ENCODE data around the gene CDH13. TPM values are rescaled to one million over a fixed set of nuclear protein-coding genes. Genes with fewer than 3 reads are reported as not detected.

CDH13 gene
- total RNA-seq, 1 donor from 2014 or later = 20.9 TPM

- Histone ChIP-seq H3K9ac (ENCODE audit: low read depth in 1 of 3, low read length in 3 of 3) (no peak overlapping the region), H3K9me3 (ENCODE audit: control insufficient read depth in 3 of 3, low read length in 3 of 3) (no peaks in the 10 kb centered on the region)
These were observed 206.7 kb downstream of the CDH13 start for GRCh38 chr16:82833378-82833993.

GRCh38 chr16:82834151-82834815 is 207.5 kb downstream of the CDH13 start:
- no peak overlapping the region for H3K9ac ChIP-seq (ENCODE audit: low read depth in 1 of 3, low read length in 3 of 3)
- H3K4me1 ChIP-seq (ENCODE audit: control insufficient read depth in 3 of 3, insufficient read depth in 3 of 3, low read length in 3 of 3) = no peaks in the 10 kb centered on the region
- H3K9me3 ChIP-seq (ENCODE audit: control insufficient read depth in 3 of 3, low read length in 3 of 3) = no peaks in the 10 kb centered on the region
- H3K4me3 ChIP-seq (ENCODE audit: low read length in 3 of 3) = no peak overlapping the region
- H3K36me3 ChIP-seq (ENCODE audit: control insufficient read depth in 3 of 3, insufficient read depth in 3 of 3, low read length in 3 of 3) = no peaks in the 10 kb centered on the region
- no peaks in the 10 kb centered on the region for H3K27me3 ChIP-seq (ENCODE audit: control insufficient read depth in 3 of 3, insufficient read depth in 3 of 3, low read length in 3 of 3)
- no peak overlapping the region for H3K27ac ChIP-seq (ENCODE audit: low read depth, low read length)

More at GRCh38 chr16:82833378-82833993, 206.7 kb downstream of the CDH13 start:
- Histone ChIP-seq H3K36me3 (ENCODE audit: control insufficient read depth in 3 of 3, insufficient read depth in 3 of 3, low read length in 3 of 3) (no peaks in the 10 kb centered on the region), H3K4me1 (ENCODE audit: control insufficient read depth in 3 of 3, insufficient read depth in 3 of 3, low read length in 3 of 3) (no peaks in the 10 kb centered on the region), H3K4me3 (ENCODE audit: low read length in 3 of 3) (no peak overlapping the region), H3K27ac (ENCODE audit: low read depth, low read length) (no peak overlapping the region), H3K27me3 (ENCODE audit: control insufficient read depth in 3 of 3, insufficient read depth in 3 of 3, low read length in 3 of 3) (no peaks in the 10 kb centered on the region)

DNA sequence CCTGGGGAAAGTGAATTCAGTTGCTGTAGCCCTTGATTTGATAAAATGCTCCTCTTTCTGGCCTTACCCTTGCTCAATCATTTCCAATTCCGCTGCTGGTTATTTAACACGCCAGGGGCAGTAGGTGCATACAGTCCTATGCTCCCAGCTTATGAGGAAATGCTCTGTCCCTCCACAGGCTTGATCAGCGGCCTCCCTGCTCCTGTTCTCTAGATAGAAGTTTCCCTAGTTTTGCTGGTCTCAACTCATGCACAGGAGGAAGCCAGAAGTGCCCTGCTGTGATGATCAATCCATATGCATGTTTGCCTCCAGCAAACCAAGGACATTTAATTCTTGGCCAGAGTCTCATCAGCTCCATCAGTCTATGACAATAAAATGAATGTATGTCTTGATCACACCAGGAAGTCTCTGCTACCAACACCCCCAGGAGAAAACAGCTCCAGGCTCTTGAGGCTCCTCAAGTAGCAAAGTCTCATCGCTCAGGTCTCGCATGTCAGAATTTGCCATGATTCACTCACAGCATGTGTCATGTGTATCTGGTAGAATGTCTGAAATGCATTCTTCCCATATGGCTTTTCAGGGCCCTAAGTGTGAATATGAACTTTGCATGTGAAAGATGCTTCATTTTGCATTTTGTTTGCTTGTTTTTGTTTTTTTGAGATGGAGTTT is 208.9 kb downstream of the CDH13 start:
- H3K9ac ChIP-seq (ENCODE audit: low read depth in 1 of 3, low read length in 3 of 3) = no peak overlapping the region
- no peaks in the 10 kb centered on the region for H3K36me3 ChIP-seq (ENCODE audit: control insufficient read depth in 3 of 3, insufficient read depth in 3 of 3, low read length in 3 of 3)
- no peak overlapping the region for H3K4me3 ChIP-seq (ENCODE audit: low read length in 3 of 3)
- no peaks in the 10 kb centered on the region for H3K27me3 ChIP-seq (ENCODE audit: control insufficient read depth in 3 of 3, insufficient read depth in 3 of 3, low read length in 3 of 3)
- no peak overlapping the region for H3K27ac ChIP-seq (ENCODE audit: low read depth, low read length)
- no peaks in the 10 kb centered on the region for H3K4me1 ChIP-seq (ENCODE audit: control insufficient read depth in 3 of 3, insufficient read depth in 3 of 3, low read length in 3 of 3)
- H3K9me3 ChIP-seq (ENCODE audit: control insufficient read depth in 3 of 3, low read length in 3 of 3) = no peaks in the 10 kb centered on the region

DNA sequence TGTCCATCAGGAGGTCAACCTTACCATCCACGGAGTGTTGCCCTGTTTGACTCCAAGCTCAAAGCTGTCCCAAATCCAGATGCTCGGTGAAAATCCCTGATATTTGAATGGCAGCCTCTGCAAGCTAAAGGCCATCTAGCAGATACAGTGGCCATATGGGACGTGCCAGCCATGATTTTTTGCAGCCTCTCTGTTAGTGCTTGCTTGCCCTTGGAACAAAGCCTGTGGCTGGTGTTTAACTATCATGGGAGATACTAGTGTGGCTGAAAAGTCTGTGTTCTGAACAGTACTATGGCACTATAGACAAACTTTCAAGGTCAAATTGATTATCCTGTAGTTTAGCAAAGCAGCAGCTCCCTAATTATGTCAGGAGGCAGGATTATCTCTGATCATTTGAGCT is 214.3 kb downstream of the CDH13 start:
- no peaks in the 10 kb centered on the region for H3K27me3 ChIP-seq (ENCODE audit: control insufficient read depth in 3 of 3, insufficient read depth in 3 of 3, low read length in 3 of 3)

DNA sequence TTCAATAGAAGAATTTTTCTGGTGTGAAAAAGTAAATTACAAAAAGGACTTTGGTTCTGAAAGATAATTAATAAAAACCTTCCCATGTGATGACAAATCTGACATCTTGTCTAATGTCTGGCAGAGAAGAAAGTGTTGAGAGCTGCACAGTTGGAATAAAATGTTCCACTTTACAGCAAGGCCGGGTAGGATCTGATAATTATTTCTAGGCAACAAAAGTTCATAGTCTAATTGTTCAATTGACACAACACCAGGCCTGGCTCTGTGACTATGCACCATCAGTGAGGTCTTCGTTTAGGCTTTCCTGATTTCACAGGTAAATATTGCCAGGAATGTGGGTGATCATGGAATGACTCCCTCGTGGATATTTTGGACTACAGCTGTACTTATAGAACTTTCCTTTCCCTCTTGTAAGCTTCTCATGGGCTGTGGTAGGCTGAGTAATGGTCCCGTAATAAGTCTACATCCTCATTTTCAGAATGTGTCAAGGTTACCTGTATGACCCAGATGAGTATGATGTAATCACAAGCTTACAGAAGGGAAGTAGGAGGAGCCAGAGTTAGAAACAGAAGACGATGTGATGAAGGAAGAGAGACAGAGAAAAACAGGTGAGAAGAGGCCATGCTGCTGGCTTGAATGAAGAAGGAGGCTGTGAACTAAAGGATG is 217.0 kb downstream of the CDH13 start:
- H3K27ac ChIP-seq (ENCODE audit: low read depth, low read length) = no peak overlapping the region
- no peaks in the 10 kb centered on the region for H3K36me3 ChIP-seq (ENCODE audit: control insufficient read depth in 3 of 3, insufficient read depth in 3 of 3, low read length in 3 of 3)
- H3K4me1 ChIP-seq (ENCODE audit: control insufficient read depth in 3 of 3, insufficient read depth in 3 of 3, low read length in 3 of 3) = no peaks in the 10 kb centered on the region
- no peaks in the 10 kb centered on the region for H3K9me3 ChIP-seq (ENCODE audit: control insufficient read depth in 3 of 3, low read length in 3 of 3)
- no peak overlapping the region for H3K4me3 ChIP-seq (ENCODE audit: low read length in 3 of 3)
- no peaks in the 10 kb centered on the region for H3K27me3 ChIP-seq (ENCODE audit: control insufficient read depth in 3 of 3, insufficient read depth in 3 of 3, low read length in 3 of 3)
- no peak overlapping the region for H3K9ac ChIP-seq (ENCODE audit: low read depth in 1 of 3, low read length in 3 of 3)

More for the DNA sequence above, 214.3 kb downstream of the CDH13 start:
- no peak overlapping the region for H3K27ac ChIP-seq (ENCODE audit: low read depth, low read length)
- H3K9me3 ChIP-seq (ENCODE audit: control insufficient read depth in 3 of 3, low read length in 3 of 3) = no peaks in the 10 kb centered on the region
- H3K9ac ChIP-seq (ENCODE audit: low read depth in 1 of 3, low read length in 3 of 3) = no peak overlapping the region
- no peak overlapping the region for H3K4me3 ChIP-seq (ENCODE audit: low read length in 3 of 3)
- no peaks in the 10 kb centered on the region for H3K4me1 ChIP-seq (ENCODE audit: control insufficient read depth in 3 of 3, insufficient read depth in 3 of 3, low read length in 3 of 3)
- no peaks in the 10 kb centered on the region for H3K36me3 ChIP-seq (ENCODE audit: control insufficient read depth in 3 of 3, insufficient read depth in 3 of 3, low read length in 3 of 3)

DNA sequence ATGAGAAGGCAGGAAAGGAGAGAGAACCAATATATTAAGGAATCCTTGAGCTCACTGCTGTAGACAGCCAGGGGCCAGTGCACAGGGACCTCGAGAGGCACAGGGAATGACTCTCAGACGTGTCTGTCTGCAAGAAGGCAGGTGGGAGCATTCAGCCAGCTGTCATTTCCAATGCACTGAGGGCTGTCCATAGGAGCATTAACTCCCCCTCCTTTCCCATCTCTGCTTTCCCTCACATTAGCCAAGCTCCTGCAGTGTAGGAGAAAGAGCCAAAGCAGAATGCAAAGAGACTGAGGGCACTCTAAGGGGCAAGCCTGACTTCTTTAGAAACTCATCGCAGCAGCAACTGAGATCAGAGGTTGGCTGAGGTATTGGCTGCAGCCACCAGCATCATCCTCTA is 218.3 kb downstream of the CDH13 start:
- Histone ChIP-seq H3K4me3 (ENCODE audit: low read length in 3 of 3) (no peak overlapping the region), H3K27me3 (ENCODE audit: control insufficient read depth in 3 of 3, insufficient read depth in 3 of 3, low read length in 3 of 3) (no peaks in the 10 kb centered on the region), H3K9me3 (ENCODE audit: control insufficient read depth in 3 of 3, low read length in 3 of 3) (no peaks in the 10 kb centered on the region), H3K4me1 (ENCODE audit: control insufficient read depth in 3 of 3, insufficient read depth in 3 of 3, low read length in 3 of 3) (no peaks in the 10 kb centered on the region), H3K9ac (ENCODE audit: low read depth in 1 of 3, low read length in 3 of 3) (no peak overlapping the region), H3K27ac (ENCODE audit: low read depth, low read length) (no peak overlapping the region), H3K36me3 (ENCODE audit: control insufficient read depth in 3 of 3, insufficient read depth in 3 of 3, low read length in 3 of 3) (no peaks in the 10 kb centered on the region)

DNA sequence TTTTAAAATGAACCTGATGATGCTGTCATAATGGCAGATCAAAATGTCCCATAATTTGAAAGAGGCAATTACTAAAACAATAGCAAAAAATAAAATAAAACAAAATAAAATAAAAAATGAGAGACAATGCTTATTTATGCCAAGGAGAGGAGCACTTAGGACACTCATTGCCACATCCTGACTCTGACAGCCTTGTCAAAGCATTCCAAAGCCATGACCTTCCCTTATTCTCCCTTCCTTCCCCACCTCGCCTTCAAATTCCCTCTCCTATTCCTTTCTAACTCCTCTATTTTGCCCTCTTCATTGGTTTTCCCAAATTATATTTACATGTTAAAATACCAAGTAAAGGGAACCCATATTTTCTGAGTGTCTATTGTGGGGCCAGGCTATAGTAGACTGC is 220.0 kb downstream of the CDH13 start:
- Histone ChIP-seq H3K9me3 (ENCODE audit: control insufficient read depth in 3 of 3, low read length in 3 of 3) (no peaks in the 10 kb centered on the region), H3K27me3 (ENCODE audit: control insufficient read depth in 3 of 3, insufficient read depth in 3 of 3, low read length in 3 of 3) (no peaks in the 10 kb centered on the region), H3K36me3 (ENCODE audit: control insufficient read depth in 3 of 3, insufficient read depth in 3 of 3, low read length in 3 of 3) (no peaks in the 10 kb centered on the region), H3K4me1 (ENCODE audit: control insufficient read depth in 3 of 3, insufficient read depth in 3 of 3, low read length in 3 of 3) (peaks cover 0 to 3% (median 0%) of the 10 kb centered on the region in 3 donors), H3K4me3 (ENCODE audit: low read length in 3 of 3) (no peak overlapping the region), H3K9ac (ENCODE audit: low read depth in 1 of 3, low read length in 3 of 3) (no peak overlapping the region), H3K27ac (ENCODE audit: low read depth, low read length) (no peak overlapping the region)

DNA sequence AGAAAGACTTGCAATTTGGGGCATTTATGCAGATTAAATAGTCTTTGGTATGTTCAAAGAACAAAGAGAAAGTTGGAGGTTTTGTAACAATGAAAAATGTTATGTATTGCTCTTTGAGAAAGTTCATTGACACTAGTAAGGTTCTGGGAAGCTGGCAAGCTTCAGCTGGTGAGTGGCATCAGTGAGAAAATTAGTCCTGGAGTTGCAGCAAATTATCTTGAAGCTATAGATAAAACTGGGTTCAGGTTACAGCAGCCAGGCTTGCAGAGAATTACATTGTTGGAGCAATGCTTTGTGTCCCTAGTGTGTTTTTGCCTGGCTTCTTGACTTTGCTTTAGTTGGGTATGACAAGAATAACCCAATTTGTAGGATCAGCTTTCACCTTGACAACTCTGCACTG is 221.2 kb downstream of the CDH13 start:
- no peaks in the 10 kb centered on the region for H3K36me3 ChIP-seq (ENCODE audit: control insufficient read depth in 3 of 3, insufficient read depth in 3 of 3, low read length in 3 of 3)
- peaks cover 0 to 3% (median 0%) of the 10 kb centered on the region in 3 donors for H3K4me1 ChIP-seq (ENCODE audit: control insufficient read depth in 3 of 3, insufficient read depth in 3 of 3, low read length in 3 of 3)
- no peak overlapping the region for H3K9ac ChIP-seq (ENCODE audit: low read depth in 1 of 3, low read length in 3 of 3)
- H3K27me3 ChIP-seq (ENCODE audit: control insufficient read depth in 3 of 3, insufficient read depth in 3 of 3, low read length in 3 of 3) = no peaks in the 10 kb centered on the region
- H3K4me3 ChIP-seq (ENCODE audit: low read length in 3 of 3) = no peak overlapping the region
- H3K27ac ChIP-seq (ENCODE audit: low read depth, low read length) = no peak overlapping the region
- H3K9me3 ChIP-seq (ENCODE audit: control insufficient read depth in 3 of 3, low read length in 3 of 3) = no peaks in the 10 kb centered on the region

DNA sequence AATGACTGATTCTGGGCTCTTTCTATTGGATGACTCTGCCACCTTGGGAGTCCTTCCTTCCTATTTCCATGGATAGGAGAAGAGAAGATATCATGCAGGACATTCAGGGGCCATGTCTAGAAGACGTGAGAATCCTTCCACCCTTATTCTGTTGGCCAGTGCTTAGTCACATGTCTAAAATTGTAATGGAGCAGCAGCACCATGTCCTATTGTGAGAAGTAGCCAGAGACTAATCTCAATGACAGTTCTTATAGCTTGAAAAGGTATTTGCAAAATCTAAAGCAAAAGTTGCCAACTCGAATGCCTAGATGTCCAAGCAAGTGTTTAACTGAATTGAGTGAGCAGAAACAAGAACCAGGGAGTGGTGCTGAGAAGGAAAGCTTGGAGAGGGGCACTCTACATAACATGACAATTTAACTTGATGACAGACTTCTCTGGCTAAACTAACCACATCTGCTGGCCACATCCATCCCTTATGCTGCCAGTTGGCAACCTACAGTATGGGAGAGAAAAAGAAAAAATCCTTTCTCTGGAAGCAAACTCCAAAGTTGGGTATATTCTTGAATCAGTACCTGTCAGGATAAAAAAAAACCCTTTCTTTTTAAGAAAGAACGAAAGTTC is 225.7 kb downstream of the CDH13 start:
- Histone ChIP-seq H3K36me3 (ENCODE audit: control insufficient read depth in 3 of 3, insufficient read depth in 3 of 3, low read length in 3 of 3) (no peaks in the 10 kb centered on the region), H3K27me3 (ENCODE audit: control insufficient read depth in 3 of 3, insufficient read depth in 3 of 3, low read length in 3 of 3) (no peaks in the 10 kb centered on the region), H3K9me3 (ENCODE audit: control insufficient read depth in 3 of 3, low read length in 3 of 3) (no peaks in the 10 kb centered on the region), H3K4me3 (ENCODE audit: low read length in 3 of 3) (no peak overlapping the region), H3K27ac (ENCODE audit: low read depth, low read length) (no peak overlapping the region), H3K9ac (ENCODE audit: low read depth in 1 of 3, low read length in 3 of 3) (no peak overlapping the region), H3K4me1 (ENCODE audit: control insufficient read depth in 3 of 3, insufficient read depth in 3 of 3, low read length in 3 of 3) (peaks cover 0 to 6% (median 0%) of the 10 kb centered on the region in 3 donors)

Data from skeletal muscle tissue (tissue), 4 donors.